HG03103 (cell line): ENCODE results near the gene PCSK2.

Source experiments
- ATAC-seq: cut with Tn5 transposase; IDR thresholded peaks from one replicate; pipeline ENCODE4 v1.9.1; 2021; ENCODE audit warnings: low read depth; ENCODE audit not compliant: unreplicated experiment

PCSK2 gene

DNA sequence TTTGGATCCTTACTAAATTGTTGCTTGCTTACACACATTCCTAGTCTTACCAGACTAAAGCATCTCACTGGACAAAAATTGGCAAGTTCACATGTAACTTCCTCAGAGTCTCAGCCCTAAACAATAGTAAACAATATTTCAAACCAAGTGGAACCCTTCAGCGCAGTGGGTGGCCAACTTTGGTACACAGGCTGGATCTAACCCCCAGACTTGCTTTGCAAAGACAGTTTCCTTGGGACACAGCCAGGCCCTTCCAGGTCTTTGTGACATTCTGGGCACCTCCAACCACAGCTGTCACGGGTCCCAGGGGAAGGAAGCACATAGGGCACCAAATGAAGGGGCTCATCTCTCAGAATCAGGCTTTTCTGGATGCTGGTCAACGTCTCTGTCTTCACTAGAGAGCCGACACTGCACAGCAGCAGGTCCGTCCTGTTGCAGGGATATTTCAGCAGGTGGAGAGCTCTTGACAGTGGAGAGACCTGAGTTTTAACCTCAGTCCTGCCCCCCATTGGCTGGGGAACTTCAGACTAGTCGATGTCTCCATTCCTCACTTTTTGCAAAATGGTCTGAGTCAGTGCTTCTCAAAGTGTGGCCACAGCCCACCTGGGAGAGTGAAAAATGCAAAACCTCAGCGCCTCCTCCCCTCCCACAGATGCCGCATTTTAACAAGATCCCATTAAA is 212.9 kb downstream of the PCSK2 start:
- ATAC-seq: no peak

DNA sequence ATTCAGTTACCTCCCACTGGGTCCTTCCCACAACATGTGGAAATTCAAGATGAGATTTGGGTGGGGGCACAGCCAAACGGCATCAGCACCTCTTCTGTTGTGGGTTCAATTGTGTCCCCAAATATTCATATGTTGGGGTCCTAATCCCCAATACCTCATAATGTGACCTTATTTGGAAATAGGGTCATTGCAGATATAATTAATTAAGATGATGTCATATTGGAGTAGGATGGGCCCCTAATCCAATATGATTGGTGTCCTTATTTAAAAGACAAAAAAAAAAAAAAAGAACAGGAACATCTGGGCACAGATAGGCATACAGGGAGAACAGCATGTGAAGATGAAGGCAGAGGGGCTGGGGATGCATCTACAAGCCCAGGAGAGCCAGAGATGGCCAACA is 214.9 kb downstream of the PCSK2 start:
- no peak for ATAC-seq

DNA sequence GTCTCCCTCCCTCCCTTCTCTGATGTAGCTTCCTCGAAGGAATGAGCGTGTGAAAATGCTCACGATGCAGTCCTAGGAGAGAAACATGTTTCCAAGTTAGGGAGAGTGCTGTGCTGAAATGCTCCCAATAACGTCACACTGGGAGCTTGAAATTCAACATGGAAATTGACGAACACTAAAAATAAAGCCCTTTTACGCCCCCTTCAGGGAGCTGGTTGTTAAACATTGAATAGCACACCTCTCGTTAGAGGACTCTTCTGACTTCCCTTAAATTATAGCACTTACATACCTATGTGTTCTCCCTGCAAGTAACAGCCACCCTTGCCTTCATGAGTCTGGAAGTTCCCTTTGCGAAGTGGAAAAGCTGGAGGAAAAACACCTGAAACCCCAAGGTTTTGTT is 215.7 kb downstream of the PCSK2 start:
- no peak for ATAC-seq

DNA sequence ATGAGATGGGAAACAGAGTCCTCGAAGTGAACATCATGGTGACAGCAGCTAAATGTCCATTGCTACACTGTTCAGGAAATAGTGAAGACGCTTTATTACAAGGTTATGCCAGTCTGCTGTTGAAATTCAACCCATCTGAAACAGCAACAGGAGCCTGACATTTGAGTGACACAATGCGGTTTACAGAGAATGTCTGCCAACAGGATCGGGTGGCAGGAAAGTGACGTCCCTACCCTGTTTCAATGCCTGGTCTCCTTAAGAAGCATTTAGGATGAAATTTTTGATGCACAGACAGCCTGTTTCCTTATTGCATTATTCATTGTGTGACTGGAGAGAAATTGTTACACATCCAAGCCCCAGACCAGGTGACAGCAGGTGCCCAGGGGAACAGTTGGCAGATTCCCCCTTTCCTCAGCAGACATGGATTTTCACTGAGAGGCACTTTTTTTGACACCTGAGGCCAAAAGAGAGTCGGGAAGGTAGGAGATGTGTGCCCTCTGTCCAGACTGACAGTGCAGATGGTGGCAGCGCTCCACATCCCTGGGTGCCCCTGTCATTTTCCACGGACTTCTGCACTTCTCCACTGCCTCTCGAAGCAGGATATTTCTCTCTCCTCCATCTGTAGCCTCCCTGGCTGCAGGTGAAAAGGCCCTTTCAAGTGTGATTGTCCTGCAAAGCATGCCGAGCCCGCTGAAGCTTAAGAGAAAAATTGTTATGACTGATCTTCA is 216.5 kb downstream of the PCSK2 start:
- no peak for ATAC-seq

DNA sequence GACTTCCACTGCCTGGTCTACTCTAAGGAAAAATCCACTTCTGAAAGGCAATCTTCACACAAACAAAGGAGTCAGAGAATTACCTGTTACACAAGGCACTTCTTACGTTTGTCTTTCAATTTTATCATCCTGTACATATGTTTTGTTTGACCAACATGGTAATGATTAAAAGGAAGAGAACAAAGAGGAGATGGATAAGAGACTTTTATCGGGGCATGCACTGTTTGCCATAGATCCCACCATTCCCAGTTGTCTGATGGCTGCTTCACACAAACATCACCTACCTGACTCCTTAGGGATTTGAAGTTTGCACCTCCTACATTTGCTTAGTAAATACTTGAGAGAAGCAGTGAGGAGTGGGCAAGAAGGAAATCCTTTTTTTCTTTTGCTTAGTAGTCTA is 217.3 kb downstream of the PCSK2 start:
- ATAC-seq: no peak

DNA sequence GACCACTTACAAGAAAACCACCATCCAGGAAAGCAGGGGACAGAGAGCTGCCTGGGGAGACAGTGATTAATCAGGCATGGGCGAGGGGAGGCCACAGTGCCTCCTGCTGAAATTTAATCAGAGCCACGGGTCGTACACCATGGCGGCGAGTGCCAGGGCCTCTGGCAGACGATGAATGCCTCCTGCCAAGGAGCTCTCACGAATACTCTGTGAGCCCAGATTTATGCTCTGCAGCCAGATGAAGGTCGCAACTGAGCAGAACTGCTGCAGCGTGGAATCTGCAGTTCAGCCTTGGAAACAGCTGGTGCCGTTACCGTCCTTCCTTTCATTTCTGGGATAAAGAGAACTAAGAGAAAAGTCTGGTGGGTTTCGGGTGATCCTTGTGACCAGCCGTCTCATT is 218.7 kb downstream of the PCSK2 start:
- ATAC-seq: no peak

DNA sequence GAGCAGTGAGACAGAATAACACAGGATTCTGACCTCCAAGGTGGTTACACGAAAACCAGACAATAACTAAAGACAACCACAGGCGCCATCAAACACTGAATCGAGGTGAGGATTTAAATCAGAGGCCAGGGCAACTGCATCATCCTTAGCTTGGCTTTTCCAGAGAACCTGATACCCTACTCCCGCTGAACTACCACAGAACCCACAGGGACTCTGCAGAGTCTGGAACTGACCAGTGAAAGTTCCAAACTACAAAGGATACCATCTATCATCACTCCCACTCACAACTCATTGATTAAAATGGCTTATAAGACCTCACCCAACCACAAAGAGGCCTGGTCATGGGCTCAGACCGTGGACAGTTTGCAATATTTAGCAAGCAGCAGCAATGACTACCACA is 219.3 kb downstream of the PCSK2 start:
- ATAC-seq: no peak

DNA sequence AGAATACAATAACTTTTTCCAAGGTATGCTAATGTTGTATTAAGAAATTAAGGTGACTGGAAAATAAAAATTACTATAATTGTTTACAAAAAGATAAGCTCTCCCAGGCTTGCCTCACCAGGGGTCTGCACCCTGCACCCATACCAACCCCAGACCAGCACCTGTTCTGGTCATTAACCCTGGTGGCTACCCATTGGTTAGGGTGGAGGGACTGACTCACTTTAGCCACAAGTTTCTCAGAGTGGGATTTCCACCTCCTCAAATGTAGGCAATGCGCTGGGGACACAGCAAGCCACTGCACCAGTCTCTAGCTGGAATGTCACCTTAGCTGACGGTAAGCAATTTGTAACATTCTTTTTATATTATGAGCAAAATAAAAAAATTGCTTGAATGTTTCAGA is 221.2 kb downstream of the PCSK2 start:
- ATAC-seq: no peak

DNA sequence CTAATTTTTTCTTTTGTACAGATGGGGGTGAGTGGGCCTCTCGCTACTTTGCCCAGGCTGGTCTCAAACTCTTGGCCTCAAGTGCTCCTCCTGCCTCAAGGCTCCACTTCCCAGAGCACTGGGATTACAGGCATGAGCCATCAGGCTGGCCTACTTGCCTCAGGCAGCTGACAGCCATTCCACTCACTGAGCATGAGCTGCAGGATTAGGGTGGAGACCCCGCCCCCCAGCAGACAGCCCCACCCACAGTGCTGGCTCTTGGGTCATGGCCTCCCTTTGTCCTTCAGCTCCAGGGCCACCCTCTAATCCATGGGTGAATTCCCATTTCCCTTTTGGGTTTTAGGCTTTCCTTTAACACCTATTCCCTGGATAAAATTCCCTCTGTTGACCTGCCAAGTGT is 222.2 kb downstream of the PCSK2 start:
- no peak for ATAC-seq

DNA sequence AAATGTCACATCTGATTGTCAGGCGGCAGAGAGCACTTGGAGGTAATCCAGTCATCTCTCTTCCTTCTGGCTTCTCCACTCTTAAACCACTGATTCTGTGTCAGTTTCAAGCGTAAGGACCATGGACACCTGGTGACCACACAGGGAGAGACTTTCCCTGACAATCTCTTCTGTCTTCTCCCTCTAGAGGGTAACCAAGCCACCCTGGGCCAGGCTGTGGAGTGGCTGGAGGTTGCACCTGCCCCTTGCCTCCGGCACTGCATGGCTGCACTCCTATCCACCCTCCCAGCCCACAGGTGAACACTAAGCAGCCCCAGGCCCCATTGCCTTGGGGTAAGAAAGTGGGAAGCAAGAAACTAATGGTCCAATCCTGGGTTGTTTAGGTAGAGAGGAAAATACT is 225.6 kb downstream of the PCSK2 start:
- ATAC-seq: no peak

DNA sequence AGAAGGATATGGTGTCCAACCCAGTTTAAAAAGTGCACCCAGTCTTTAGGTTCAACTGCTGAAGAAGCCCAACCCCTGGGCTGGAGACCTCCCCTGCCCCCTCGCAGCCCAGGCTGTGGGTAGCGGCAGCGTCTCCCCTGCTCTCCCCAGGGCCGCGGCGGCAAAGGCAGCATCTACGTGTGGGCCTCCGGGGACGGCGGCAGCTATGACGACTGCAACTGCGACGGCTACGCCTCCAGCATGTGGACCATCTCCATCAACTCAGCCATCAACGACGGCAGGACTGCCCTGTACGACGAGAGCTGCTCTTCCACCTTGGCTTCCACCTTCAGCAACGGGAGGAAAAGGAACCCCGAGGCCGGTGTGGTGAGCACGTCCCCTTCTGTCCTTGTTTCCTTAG is 226.8 kb downstream of the PCSK2 start:
- no peak for ATAC-seq

DNA sequence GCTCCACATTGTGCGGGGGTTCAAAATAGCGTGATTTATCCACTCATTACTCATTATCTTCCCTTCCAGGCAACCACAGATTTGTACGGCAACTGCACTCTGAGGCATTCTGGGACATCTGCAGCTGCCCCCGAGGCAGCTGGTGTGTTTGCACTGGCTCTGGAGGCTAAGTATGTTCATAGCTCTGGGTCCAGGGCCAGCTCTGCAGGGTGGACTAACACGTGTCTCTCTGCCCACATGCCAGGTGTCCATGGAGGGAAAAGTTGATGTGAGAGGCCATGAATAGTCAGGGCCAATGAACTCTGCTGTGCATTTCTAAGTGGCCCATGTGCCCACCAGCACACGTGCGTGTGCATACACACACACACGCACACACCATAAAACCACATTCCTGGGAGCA is 229.4 kb downstream of the PCSK2 start:
- ATAC-seq: no peak

DNA sequence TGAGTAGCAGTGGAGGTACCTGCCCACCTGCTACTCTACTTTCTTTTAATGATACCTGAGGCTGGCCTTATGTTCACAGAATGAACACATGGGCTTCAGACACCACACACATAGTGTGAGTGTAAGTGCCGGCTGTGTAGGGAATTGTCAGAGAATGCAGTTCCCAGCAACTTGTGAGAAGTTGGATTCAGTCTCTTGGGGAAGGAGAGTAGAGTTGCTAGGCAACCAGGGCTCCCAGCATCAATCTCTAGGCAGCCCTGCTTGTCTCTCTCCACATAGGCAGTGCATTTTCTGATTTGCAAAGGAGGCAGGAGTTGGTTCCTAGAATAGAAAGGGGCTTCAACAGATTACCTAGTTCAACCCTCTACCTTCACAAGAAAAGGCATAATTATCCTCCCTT is 230.2 kb downstream of the PCSK2 start:
- ATAC-seq: no peak

DNA sequence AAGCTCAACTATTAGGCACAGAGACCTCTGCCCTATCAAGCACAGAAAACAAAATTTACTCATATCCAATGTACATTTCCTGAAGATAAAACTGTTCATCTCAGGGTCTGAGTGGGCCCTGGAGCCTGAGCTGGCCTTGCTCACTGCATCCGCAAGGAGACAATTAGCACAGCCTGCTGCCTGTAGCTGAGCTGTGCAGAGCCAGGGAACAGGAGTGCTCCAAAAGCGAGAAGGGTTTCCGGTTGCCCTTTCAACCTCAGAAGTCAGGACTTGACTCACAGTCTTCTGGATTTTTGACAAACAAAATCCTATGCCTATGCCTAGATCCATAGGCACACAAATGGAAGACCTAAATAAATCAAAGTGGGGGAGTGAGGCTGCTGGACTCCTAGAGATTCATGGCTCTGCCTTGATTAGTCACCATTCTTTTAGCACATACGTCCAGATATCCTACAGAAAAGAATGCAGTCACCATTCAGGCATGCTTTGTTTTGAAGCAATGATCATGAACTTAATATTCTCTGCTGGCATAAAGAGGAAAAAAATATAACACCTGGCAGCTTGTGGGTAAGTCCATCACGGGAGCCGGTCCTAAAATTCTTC is 230.8 kb downstream of the PCSK2 start:
- no peak for ATAC-seq

DNA sequence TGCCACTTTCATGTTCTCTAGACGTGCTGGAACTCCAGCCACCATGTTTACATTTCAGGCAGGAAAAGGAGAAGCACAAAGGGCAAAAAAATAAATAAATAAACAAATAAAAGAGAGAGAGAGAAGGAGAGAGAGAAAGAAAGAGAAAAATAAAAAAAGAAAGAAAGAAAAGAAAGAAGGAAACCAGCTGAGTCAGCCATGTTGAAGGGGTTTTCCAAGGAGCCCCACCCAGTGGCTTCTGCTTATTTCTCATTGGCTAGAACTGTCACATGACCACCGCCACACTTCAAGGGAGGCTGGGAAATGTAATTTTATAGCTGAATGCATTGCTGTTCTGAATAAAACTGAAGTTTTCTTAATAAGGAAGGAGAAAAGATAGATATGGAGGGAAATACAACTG is 233.3 kb downstream of the PCSK2 start:
- no peak for ATAC-seq

DNA sequence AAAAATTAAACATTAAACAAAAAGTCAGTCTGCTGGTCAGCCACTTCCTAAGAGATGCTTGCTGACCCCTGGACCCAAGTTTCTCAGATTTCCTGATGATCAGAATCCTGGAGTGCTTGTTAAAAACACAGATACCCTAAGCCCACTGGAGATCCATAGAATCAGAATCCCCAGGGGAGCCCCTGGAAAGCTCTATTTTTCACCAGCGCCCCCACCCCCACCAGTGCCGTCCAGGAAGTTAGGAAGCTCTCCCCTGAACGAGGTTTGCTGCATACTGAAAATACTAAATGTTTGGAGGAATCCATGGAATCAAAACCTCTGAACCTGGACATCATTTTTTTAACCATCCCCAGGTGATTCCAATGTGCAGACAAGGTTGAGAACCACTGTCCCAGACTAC is 235.1 kb downstream of the PCSK2 start:
- no peak for ATAC-seq

DNA sequence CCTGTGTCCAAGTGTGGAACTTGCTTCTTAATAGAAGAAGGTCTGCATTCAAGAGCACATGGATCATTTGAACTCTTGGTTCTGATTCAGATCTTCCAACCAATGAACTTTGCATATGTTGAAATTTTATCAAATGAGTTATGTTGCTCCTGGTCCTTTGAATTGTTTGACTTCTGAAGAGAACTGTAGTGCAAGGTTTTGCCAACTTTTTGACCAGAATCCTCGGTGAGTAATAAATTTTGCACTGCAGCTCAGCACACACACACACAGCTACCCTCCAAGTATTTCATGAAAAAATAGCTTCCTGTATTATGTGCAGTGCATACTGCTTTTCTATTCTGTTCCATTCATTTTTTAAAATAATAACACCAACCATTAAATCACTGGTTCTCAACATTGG is 236.9 kb downstream of the PCSK2 start:
- ATAC-seq: no peak

DNA sequence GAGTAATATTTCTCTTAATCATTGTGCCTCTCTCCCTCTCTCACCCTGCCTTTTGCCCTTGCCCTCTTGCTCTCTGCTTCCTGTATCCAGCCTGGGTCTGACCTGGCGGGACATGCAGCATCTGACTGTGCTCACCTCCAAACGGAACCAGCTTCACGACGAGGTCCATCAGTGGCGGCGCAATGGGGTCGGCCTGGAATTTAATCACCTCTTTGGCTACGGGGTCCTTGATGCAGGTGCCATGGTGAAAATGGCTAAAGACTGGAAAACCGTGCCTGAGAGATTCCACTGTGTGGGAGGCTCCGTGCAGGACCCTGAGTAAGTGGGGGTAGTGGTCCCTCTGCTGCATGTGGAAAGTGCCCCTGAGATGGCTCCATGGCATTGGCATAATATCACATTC is 238.4 kb downstream of the PCSK2 start:
- no peak for ATAC-seq

DNA sequence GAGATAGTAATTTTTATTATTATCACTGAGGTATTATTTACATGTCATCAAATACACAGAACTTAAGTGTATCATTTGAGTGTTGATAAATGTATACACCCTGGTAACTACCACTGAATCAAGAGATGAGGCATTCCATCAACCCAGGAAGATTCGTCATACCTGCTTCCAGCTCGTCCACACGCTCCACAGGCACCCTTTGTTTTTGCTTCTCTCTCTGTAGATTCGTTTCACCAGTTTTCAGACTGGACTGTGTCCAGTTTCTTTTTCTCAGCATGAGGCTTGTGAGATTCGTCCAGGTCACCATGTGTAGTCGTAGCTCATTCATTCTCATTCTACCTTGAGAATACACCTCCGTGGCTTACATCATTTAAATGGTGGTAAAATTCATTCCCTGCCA is 239.8 kb downstream of the PCSK2 start:
- no peak for ATAC-seq

DNA sequence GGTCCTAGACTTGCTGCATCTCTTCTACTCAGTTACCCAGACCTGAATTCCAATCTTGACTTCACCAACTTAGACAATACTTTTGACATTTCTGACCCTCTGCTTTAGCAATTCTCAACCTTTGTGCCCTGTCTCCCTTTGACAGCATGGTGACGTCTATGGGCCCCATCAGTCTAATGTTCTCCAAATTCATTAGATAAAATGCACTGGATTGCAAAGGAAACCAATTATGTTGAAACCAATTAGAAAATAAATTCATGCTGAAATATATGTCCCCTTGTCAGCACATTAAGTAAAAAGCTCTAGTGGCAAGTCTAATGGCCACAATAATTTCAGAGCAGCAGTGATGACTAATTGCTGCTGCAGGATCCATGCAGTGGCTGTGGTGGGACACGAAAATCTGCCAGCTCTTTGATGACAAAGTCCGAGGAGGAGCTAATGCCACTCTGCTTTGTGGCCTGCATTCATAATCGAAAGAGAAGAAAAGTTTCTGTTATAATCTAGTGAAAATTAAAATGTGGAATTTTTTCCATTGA is 240.3 kb downstream of the PCSK2 start:
- no peak for ATAC-seq

DNA sequence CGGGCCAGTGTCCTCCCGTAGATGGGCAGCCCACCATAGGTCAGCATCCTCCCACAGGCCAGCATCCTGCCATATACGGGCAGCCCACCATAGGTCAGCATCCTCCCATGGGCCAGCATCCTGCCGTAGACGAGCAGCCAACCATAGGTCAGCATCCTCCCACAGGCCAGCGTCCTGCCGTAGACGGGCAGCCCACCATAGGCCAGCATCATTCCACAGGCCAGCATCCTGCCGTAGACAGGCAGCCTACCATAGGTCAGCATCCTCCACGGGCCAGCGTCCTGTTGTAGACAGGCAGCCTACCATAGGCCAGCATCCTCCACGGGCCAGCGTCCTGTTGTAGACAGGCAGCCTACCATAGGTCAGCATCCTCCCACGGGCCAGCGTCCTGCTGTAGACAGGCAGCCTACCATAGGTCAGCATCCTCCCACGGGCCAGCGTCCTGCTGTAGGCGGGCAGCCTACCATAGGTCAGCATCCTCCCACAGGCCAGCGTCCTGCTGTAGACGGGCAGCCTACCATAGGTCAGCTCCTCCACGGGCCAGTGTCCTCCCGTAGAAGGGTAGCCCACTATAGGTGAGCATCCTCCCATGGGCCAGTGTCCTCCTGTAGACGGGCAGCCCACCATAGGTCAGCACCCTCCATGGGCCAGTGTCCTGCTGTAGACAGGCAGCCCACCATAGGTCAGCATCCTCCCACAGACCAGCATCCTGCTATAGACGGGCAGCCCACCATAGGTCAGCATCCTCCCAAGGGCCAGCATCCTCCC is 241.4 kb downstream of the PCSK2 start:
- ATAC-seq: no peak
